RWPE2 (cell line): ENCODE results near the gene QRSL1.

Experiments used
- ATAC-seq: fragments of 200-7000 bp; cut with Tn5 transposase; 3 replicates; pipeline ENCODE4 v1.9.1; 2021; ENCODE audit warnings: low read depth
- DNase-seq: peaks from one replicate; pipeline ENCODE4 v3.0.0-alpha.2; 2020; ENCODE audit warnings: low spot score
- H3K27ac ChIP-seq: fragments of 450-650 bp; 2 replicates; pipeline ENCODE4 v1.5.1; 2017; ENCODE audit warnings: mild to moderate bottlenecking; ENCODE audit not compliant: poor library complexity, severe bottlenecking
- H3K27me3 ChIP-seq: fragments of 250-450 bp; sonication (Bioruptor Pico); 2 replicates; pipeline ENCODE4 v1.5.1; 2021; ENCODE audit warnings: mild to moderate bottlenecking, moderate library complexity; ENCODE audit not compliant: insufficient read depth, poor library complexity, severe bottlenecking
- H3K36me3 ChIP-seq: fragments of 250-450 bp; sonication (Bioruptor Pico); 2 replicates; pipeline ENCODE4 v1.5.1; 2020; ENCODE audit warnings: low read depth, mild to moderate bottlenecking, moderate library complexity
- H3K4me1 ChIP-seq: fragments of 250-450 bp; sonication (Bioruptor Pico); 2 replicates; pipeline ENCODE4 v1.5.1; 2021; ENCODE audit warnings: mild to moderate bottlenecking, moderate library complexity; ENCODE audit not compliant: insufficient read depth, poor library complexity, severe bottlenecking
- H3K4me3 ChIP-seq: fragments of 250-450 bp; sonication (Bioruptor Pico); 2 replicates; pipeline ENCODE4 v1.5.1; 2021; ENCODE audit warnings: mild to moderate bottlenecking, moderate library complexity; ENCODE audit not compliant: severe bottlenecking
- H3K9me3 ChIP-seq: fragments of 250-450 bp; sonication (Bioruptor Pico); 2 replicates; pipeline ENCODE4 v1.5.1; 2021; ENCODE audit warnings: mild to moderate bottlenecking, moderate library complexity; ENCODE audit not compliant: severe bottlenecking
- TF ChIP-seq, protein P1 (sequence below): fragments of 450-650 bp; IDR thresholded peaks from one replicate; pipeline ENCODE4 v1.5.1; 2017; ENCODE audit warnings: mild to moderate bottlenecking, moderate library complexity; ENCODE audit not compliant: poor library complexity, severe bottlenecking

The QRSL1 gene

DNA sequence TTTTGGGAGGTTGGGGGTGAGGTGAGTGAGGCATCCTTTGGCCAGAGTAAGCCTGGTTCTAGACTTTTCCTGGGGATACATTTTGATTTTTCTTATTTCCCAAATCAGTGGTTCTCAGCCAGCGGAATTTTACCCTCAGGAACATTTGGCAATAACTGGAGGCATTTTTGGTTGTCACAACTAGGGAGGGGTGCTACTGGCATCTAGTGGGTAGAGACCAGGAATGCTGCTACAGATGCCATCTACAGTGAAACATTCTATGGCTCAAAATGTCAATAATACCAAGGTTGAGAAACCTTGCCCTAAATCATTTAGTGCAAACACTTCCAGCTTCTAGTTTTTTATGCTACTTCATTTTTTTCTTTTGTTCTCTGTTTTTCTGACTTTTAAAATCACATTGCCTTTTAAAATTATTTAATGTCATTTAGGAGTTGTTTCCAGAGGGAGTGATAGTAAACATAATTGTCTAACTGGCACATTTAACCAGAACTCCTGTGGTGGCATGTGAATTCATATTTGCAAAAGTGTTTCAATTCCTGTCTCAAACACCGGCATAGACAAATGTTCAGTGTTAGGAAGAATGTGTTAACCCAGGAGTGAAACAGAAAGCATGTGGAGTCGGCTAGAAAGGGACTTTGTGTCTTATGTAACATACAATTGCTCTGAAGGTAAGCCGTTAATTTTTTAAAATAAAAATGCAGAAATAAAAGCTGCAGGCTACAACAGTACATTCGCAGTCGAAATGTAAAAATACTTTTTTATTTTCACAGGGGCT lies 59.0 kb downstream of the QRSL1 start:
- TF ChIP-seq, protein P1, sequence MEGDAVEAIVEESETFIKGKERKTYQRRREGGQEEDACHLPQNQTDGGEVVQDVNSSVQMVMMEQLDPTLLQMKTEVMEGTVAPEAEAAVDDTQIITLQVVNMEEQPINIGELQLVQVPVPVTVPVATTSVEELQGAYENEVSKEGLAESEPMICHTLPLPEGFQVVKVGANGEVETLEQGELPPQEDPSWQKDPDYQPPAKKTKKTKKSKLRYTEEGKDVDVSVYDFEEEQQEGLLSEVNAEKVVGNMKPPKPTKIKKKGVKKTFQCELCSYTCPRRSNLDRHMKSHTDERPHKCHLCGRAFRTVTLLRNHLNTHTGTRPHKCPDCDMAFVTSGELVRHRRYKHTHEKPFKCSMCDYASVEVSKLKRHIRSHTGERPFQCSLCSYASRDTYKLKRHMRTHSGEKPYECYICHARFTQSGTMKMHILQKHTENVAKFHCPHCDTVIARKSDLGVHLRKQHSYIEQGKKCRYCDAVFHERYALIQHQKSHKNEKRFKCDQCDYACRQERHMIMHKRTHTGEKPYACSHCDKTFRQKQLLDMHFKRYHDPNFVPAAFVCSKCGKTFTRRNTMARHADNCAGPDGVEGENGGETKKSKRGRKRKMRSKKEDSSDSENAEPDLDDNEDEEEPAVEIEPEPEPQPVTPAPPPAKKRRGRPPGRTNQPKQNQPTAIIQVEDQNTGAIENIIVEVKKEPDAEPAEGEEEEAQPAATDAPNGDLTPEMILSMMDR, result peak; percentile 43
- Histone ChIP-seq H3K36me3 (no peaks in the 10 kb centered on the region), H3K9me3 (no peaks in the 10 kb centered on the region), H3K4me3 (no peak overlapping the region), H3K27me3 (no peaks in the 10 kb centered on the region), H3K27ac (no peak overlapping the region), H3K4me1 (peaks cover 7% of the 10 kb centered on the region)
- DNase-seq (no peak), ATAC-seq (no peak)

DNA sequence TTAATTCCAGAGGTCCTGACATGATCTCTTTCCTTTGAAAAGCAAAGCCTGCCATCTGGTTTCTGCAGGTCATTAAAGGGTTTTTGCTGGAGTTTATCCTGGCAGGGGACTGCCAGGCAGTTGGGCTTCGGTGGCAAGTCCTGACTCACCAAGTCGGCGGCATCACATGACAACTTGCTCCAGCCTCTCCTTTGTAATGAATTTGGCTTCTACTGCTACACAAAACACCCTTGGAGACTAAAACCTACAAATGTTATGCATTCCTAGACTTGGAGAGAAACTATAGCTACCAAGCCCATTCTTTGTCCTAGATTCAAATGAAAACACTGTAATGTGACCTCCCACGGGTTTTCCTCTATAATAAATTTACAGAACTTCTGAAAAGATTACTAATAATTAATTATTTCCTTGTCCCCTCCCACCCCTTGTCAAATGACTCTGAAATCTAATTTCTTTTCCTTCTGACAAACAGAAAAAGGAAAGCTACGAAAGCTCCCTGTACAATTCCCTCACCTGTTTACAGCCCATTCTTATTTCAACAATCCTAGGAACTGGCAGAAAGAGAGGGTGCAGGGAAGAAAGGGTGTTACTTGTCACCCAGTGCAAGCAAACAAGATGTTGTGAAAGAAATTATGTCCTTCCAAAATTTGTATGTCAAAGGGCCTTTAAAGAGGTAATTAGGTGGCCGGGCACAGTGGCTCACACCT lies 62.9 kb downstream of the QRSL1 start:
- Histone ChIP-seq H3K4me3 (no peak overlapping the region), H3K27me3 (no peaks in the 10 kb centered on the region), H3K9me3 (no peaks in the 10 kb centered on the region), H3K27ac (no peak overlapping the region), H3K36me3 (no peaks in the 10 kb centered on the region), H3K4me1 (peaks cover 7% of the 10 kb centered on the region)
- TF ChIP-seq, protein P1, result no peak
- DNase-seq, result no peak
- ATAC-seq, result peak; percentile 54; the same call in 1 of the 3 replicates

DNA sequence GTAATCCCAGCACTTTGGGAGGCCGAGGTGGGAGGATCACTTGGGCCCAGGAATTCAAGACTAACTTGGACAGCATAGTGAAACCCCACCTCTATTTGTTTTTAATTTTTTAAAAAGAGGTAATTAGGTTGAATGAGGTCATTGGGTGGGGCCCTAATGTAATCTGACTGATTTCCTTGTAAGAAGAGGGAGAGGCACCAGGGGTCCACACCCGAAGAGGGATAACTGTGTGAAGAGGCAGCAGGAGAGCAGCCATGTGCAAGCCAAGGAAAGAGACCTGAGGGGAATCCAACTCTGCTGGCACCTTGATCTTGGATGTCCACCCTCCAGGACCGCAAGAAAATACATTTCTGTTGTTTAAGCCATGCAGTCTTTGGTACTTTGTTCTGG lies 63.4 kb downstream of the QRSL1 start:
- TF ChIP-seq, protein P1, result no peak
- no peak overlapping the region for H3K27ac ChIP-seq
- peaks cover 7% of the 10 kb centered on the region for H3K4me1 ChIP-seq
- H3K36me3 ChIP-seq, result no peaks in the 10 kb centered on the region
- H3K4me3 ChIP-seq, result no peak overlapping the region
- no peaks in the 10 kb centered on the region for H3K9me3 ChIP-seq
- no peak for DNase-seq
- H3K27me3 ChIP-seq, result no peaks in the 10 kb centered on the region
- no peak for ATAC-seq

DNA sequence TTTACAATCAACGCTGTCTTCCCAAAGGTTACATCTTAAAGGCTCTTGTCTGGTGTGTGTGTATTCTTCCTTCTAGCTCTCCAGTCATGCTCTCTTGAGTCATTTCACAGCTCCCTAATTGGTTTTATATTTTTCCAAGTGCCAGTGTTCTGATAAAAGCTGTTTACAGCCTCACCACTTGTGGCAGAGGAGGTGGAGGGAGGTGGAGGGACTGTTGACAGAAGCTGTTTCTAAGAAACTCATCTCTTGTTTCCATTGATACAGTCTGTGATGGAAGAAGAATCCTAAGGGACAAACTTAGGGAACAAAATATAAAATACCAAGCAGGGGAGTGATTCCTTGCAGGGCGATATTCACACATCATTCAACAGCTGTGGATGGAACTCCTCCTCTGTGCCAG lies 64.0 kb downstream of the QRSL1 start:
- Histone ChIP-seq H3K27me3 (no peaks in the 10 kb centered on the region), H3K4me1 (peaks cover 7% of the 10 kb centered on the region), H3K36me3 (no peaks in the 10 kb centered on the region), H3K9me3 (no peaks in the 10 kb centered on the region), H3K4me3 (no peak overlapping the region), H3K27ac (no peak overlapping the region)
- DNase-seq, result no peak
- no peak for ATAC-seq
- TF ChIP-seq, protein P1, result no peak

DNA sequence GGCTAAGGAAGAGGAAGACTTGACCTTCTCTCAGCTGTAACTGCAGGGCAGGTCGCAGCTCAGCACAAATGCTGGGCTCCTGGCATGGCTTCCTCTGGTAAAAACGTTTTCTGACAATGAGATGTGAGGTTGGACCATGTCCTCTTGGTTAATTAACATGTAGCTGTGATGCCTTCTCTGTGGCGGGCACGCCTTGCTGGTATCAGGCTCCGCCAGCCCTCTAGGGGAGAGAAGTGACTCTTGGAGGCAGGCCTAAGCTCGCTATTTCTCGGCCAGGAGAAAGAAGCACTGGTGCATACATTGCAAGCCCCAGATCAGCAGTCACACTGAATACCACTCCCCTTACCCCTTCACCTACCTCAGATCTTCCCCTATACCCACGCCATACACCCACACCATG lies 65.0 kb downstream of the QRSL1 start:
- DNase-seq (no peak), ATAC-seq (no peak)
- Histone ChIP-seq H3K27ac (no peak overlapping the region), H3K9me3 (no peaks in the 10 kb centered on the region), H3K36me3 (no peaks in the 10 kb centered on the region), H3K4me3 (no peak overlapping the region), H3K4me1 (peaks cover 7% of the 10 kb centered on the region), H3K27me3 (no peaks in the 10 kb centered on the region)
- TF ChIP-seq, protein P1, result no peak
